GM12878 (cell line): ENCODE results near the gene LURAP1L. TPM values are rescaled to one million over a fixed set of nuclear protein-coding genes. Genes with fewer than 3 reads are reported as not detected.

Experiments
- ATAC-seq: fragments of 200-7000 bp; cut with Tn5 transposase; 3 replicates; pipeline ENCODE4 v1.9.1; 2020; ENCODE audit warnings: mild to moderate bottlenecking, moderate library complexity
- BruUV-seq: library from RNA; stranded (reverse); fragments of 400-500 nt; replicated peaks from 2 replicates; lab custom pipeline; 2021; lab: Mats Ljungman, UMichigan
- CTCF ChIA-PET: fragments of 300-600 bp; sonication (Branson Sonifier 250); formaldehyde crosslinking; extraction: SDS; loops from one replicate; lab custom pipeline; 2021; ENCODE audit warnings: inconsistent platforms; lab: Yijun Ruan, JAX
- POLR2A ChIA-PET: fragments of 350-600 bp; formaldehyde crosslinking; extraction: SDS; loops from one replicate; lab custom pipeline; 2021; ENCODE audit warnings: inconsistent platforms; lab: Charles Lee
- RAD21 ChIA-PET: fragments of 300-600 bp; sonication (Branson Sonifier 250); formaldehyde crosslinking; loops from one replicate; lab custom pipeline; 2023; ENCODE audit warnings: antibody characterized with exemption; ENCODE audit not compliant: unreplicated experiment; lab: Charles Lee
- SMC1A ChIA-PET: fragments of 300-600 bp; sonication (Branson Sonifier 250); formaldehyde crosslinking; loops from one replicate; lab custom pipeline; 2023; ENCODE audit not compliant: unreplicated experiment, uncharacterized antibody; lab: Charles Lee
- DNase-seq: peaks from one replicate; pipeline ENCODE4 v3.0.0-alpha.2; 2011; ENCODE audit warnings: low read depth, low spot score
- FAIRE-seq: peaks from 3 replicates; lab custom pipeline; 2011; peaks lifted over from hg19 to GRCh38; lab: Jason Lieb, UNC
- H2AFZ ChIP-seq: 2 replicates; pipeline ENCODE4 v1.6.0; 2011; ENCODE audit warnings: low read depth, low read length, control low read depth; ENCODE audit not compliant: control insufficient read depth
- H3K27ac ChIP-seq: 2 replicates; pipeline ENCODE4 v1.5.1; 2011; ENCODE audit warnings: control low read depth; ENCODE audit not compliant: control insufficient read depth, insufficient read depth
- H3K27me3 ChIP-seq, 2 experiments: replicated peaks in 1 of 2; 2 replicates each; pipeline versions ENCODE4 v1.6.0 to v1.6.1; 2011; ENCODE audit warnings: low read length in 1 of 2; ENCODE audit not compliant: control insufficient read depth in 2 of 2, insufficient read depth in 2 of 2
- H3K36me3 ChIP-seq, 2 experiments: 2 replicates each; pipeline ENCODE4 v1.5.1; 2011; ENCODE audit warnings: low read length in 1 of 2; ENCODE audit not compliant: control insufficient read depth in 2 of 2, insufficient read depth in 2 of 2
- H3K4me1 ChIP-seq: 2 replicates; pipeline ENCODE4 v1.6.1; 2011; ENCODE audit warnings: mild to moderate bottlenecking, low read length, moderate library complexity, mixed read lengths; ENCODE audit not compliant: control insufficient read depth, insufficient read depth
- H3K4me2 ChIP-seq: 2 replicates; pipeline ENCODE4 v1.6.0; 2011; ENCODE audit warnings: control low read depth; ENCODE audit not compliant: control insufficient read depth, insufficient read depth
- H3K4me3 ChIP-seq: fragments of 200-600 bp; sonication (generic); 2 replicates; pipeline ENCODE4 v1.5.1; 2016
- H3K79me2 ChIP-seq: 2 replicates; pipeline ENCODE4 v1.6.0; 2011; ENCODE audit warnings: low read length; ENCODE audit not compliant: control insufficient read depth, insufficient read depth
- H3K9ac ChIP-seq: 2 replicates; pipeline ENCODE4 v1.8.0; 2011; ENCODE audit warnings: low read length, control low read depth, mixed read lengths; ENCODE audit not compliant: control insufficient read depth, insufficient read depth
- H3K9me3 ChIP-seq: replicated peaks from 3 replicates; pipeline ENCODE4 v1.5.1; 2011; ENCODE audit warnings: mild to moderate bottlenecking, low read length; ENCODE audit not compliant: control insufficient read depth, insufficient read depth
- H4K20me1 ChIP-seq: 2 replicates; pipeline ENCODE4 v1.6.0; 2011; ENCODE audit not compliant: control insufficient read depth, insufficient read depth
- CBX5 ChIP-seq: sonication (generic); IDR thresholded peaks from 2 replicates; pipeline ENCODE4 v1.6.1; 2016; ENCODE audit warnings: low read depth, moderate library complexity, mild to moderate bottlenecking, inconsistent platforms
- EED ChIP-seq: sonication (generic); IDR thresholded peaks from 2 replicates; pipeline ENCODE4 v1.6.1; 2016; ENCODE audit warnings: antibody characterized with exemption, low read depth
- HCFC1 ChIP-seq: fragments of 150-350 bp; IDR thresholded peaks from 2 replicates; pipeline ENCODE4 v1.6.1; 2014; ENCODE audit warnings: low read length
- HDAC2 ChIP-seq: fragments of 200-600 bp; sonication (generic); IDR thresholded peaks from 2 replicates; pipeline ENCODE4 v1.6.1; 2017
- NFYB ChIP-seq: IDR thresholded peaks from 2 replicates; pipeline ENCODE4 v1.6.1; 2011; ENCODE audit warnings: low read depth, mild to moderate bottlenecking, low read length, improper control_type of control experiment, moderate library complexity; ENCODE audit not compliant: insufficient read depth
- YY1 ChIP-seq: IDR thresholded peaks from 2 replicates; pipeline ENCODE4 v1.6.1; 2011; ENCODE audit warnings: low read depth, mild to moderate bottlenecking, low read length
- ZZZ3 ChIP-seq: IDR thresholded peaks from 2 replicates; pipeline ENCODE4 v1.6.1; 2011; ENCODE audit warnings: low read depth; ENCODE audit not compliant: control insufficient read depth, insufficient read length
- WGBS: methylation state at CpG from one replicate; pipeline ENCODE4 v1.1.6; 2016; ENCODE audit warnings: low lambda C conversion rate; ENCODE audit not compliant: insufficient replicate concordance, insufficient coverage; ENCODE audit errors: missing lambda C conversion rate; 5-methylcytosine and 5-hydroxymethylcytosine counted together
- in situ Hi-C: fragments of 300-500 bp; cut with MboI; formaldehyde crosslinking; loops from 9 replicates; pipeline ENCODE4 v1.14.3; 2018; ENCODE audit warnings: mixed read lengths
- intact Hi-C: fragments of 100-400 bp; cut with micrococcal nuclease; formaldehyde crosslinking; loops from one replicate; pipeline ENCODE4 v1.14.2; 2022; ENCODE audit not compliant: unreplicated experiment
- polyA plus RNA-seq, 11 experiments: library from polyadenylated mRNA; depleted of rRNA in 4 of 11; unstranded in 6 of 11; stranded (reverse) in 5 of 11; fragments of >200 nt; fragmentation: Nextera tagmentation in 4 of 11; fragmentation: Illumina TruSeq in 1 of 11; extraction: Ambion mirVana in 4 of 11; extraction: Trizol in 1 of 11; gene quantifications; 1 replicate in 1 of 11; 2 replicates in 10 of 11; pipeline versions ENCODE4 v1.2.1 to v1.2.3, GENCODE V29; 2011 to 2016; ENCODE audit warnings: inconsistent platforms in 2 of 11, missing spikeins in 2 of 11, low read depth in 1 of 11
- total RNA-seq, 4 experiments: library from RNA; depleted of rRNA in 3 of 4; stranded (reverse); fragments of >200 nt in 3 of 4; fragmentation: Illumina TruSeq in 1 of 4; extraction: Trizol in 1 of 4; gene quantifications; 2 replicates each; pipeline versions ENCODE4 v1.2.1 to v1.2.3, GENCODE V29; 2013 to 2021

Gene LURAP1L
- total and polyA plus RNA-seq, 10 of the 15 experiments (the other 5 are each of a cell fraction or from before 2014, with no cell fraction given), result 0.19 to 3.7 (median 0.69) TPM

GRCh38 chr9:12759761-12760160, 15.1 kb upstream of the LURAP1L start:
- Histone ChIP-seq H3K79me2 (no peaks in the 10 kb centered on the region), H2AFZ (no peak overlapping the region), H3K4me2 (no peak overlapping the region), H3K27me3 (no peaks in the 10 kb centered on the region), H3K4me3 (no peak overlapping the region), H3K27ac (no peak overlapping the region), H3K9ac (no peak overlapping the region), H4K20me1 (no peaks in the 10 kb centered on the region), H3K4me1 (no peaks in the 10 kb centered on the region), H3K36me3 (no peaks in the 10 kb centered on the region), H3K9me3 (no peaks in the 10 kb centered on the region)
- 0% methylated on average over 1 of the region's 1 CpG for WGBS
- no peak for ATAC-seq
- TF ChIP-seq ZZZ3 (no peak), YY1 (no peak), NFYB (no peak), HDAC2 (no peak), EED (no peak), CBX5 (no peak)
- intact Hi-C loops, result no loop called here
- no peak for FAIRE-seq
- in situ Hi-C loops, result no loop called here
- POLR2A ChIA-PET, result no interaction called here
- no peak for DNase-seq
- SMC1A ChIA-PET, result interaction anchor here (1.3 kb wide), 1 partner anchor 9 kb away, joined by 4 read pairs; no protein-coding TSS in a partner anchor
- CTCF ChIA-PET, result interaction anchor here (1.1 kb wide), 1 partner anchor 331 kb away, joined by 3 read pairs; no protein-coding TSS in a partner anchor
- BruUV-seq, result no TSS peak
- RAD21 ChIA-PET, result no interaction called here

- WGBS, result 3% methylated on average over 2 of the region's 2 CpGs
Measured at GRCh38 chr9:12760758-12761157, 14.1 kb upstream of the LURAP1L start.

More at GRCh38 chr9:12760758-12761157, 14.1 kb upstream of the LURAP1L start:
- FAIRE-seq (no peak), DNase-seq (no peak), ATAC-seq (no peak)
- H3K4me3 ChIP-seq, result no peak overlapping the region
- no peak overlapping the region for H3K27ac ChIP-seq
- intact Hi-C loops (no loop called here), in situ Hi-C loops (no loop called here)
- ChIA-PET CTCF (no interaction called here), SMC1A (no interaction called here)
- no TSS peak for BruUV-seq
- no peaks in the 10 kb centered on the region for H3K9me3 ChIP-seq
- no peak overlapping the region for H2AFZ ChIP-seq
- no peak overlapping the region for H3K9ac ChIP-seq
- H3K79me2 ChIP-seq, result no peaks in the 10 kb centered on the region
- no peaks in the 10 kb centered on the region for H4K20me1 ChIP-seq
- no peak overlapping the region for H3K4me2 ChIP-seq
- TF ChIP-seq HCFC1, result no peak
- TF ChIP-seq, all 136 proteins: peak for 0
- Histone ChIP-seq H3K36me3 (no peaks in the 10 kb centered on the region), H3K27me3 (no peaks in the 10 kb centered on the region), H3K4me1 (no peaks in the 10 kb centered on the region)
- POLR2A ChIA-PET, result no interaction called here
- RAD21 ChIA-PET, result no interaction called here
